ENCODE data around the gene FAM229A. TPM values are rescaled to one million over a fixed set of nuclear protein-coding genes. Genes with fewer than 3 reads are reported as not detected.
A peak's percentile ranks its signal among the peaks of the same experiment; 100 is the strongest.

Gene FAM229A
- total RNA-seq, 1 experiment from 2014 or later, result 13.4 TPM

GRCh38 chr1:32352831-32353383, 9.4 kb downstream of the FAM229A start:
- ChIA-PET CTCF (interaction anchor here (0.7 to 1.4 kb wide), 2 partner anchors 137 to 664 kb away, joined by 4 to 8 read pairs; no protein-coding TSS in a partner anchor), POLR2A (interaction anchor here (1.1 to 1.8 kb wide), 4 partner anchors 8 to 299 kb away, joined by 3 to 6 read pairs (median 4); partner anchors contain the start of gene TXLNA)
- Mint-ChIP-seq H3K4me3 (ENCODE audit: unreplicated experiment) (peak overlapping the region; percentile 82), H3K27ac (ENCODE audit: low read depth, unreplicated experiment) (peak overlapping the region; percentile 94), H3K36me3 (ENCODE audit: insufficient read depth, unreplicated experiment) (peaks cover 20% of the 10 kb centered on the region), H3K27me3 (ENCODE audit: insufficient read depth, unreplicated experiment) (no peaks in the 10 kb centered on the region), H3K4me1 (ENCODE audit: insufficient read depth, unreplicated experiment) (peaks cover 11% of the 10 kb centered on the region), H3K9me3 (ENCODE audit: unreplicated experiment) (no peaks in the 10 kb centered on the region)
- intact Hi-C loops (cut with micrococcal nuclease), result no loop called here
- no TSS peak for BruUV-seq (replicated peaks)
- DNase-seq (ENCODE audit: unreplicated experiment), result no peak
- no peak for TF ChIP-seq CTCF (IDR thresholded peaks at IDR 0.05; ENCODE audit: unreplicated experiment)

DNA sequence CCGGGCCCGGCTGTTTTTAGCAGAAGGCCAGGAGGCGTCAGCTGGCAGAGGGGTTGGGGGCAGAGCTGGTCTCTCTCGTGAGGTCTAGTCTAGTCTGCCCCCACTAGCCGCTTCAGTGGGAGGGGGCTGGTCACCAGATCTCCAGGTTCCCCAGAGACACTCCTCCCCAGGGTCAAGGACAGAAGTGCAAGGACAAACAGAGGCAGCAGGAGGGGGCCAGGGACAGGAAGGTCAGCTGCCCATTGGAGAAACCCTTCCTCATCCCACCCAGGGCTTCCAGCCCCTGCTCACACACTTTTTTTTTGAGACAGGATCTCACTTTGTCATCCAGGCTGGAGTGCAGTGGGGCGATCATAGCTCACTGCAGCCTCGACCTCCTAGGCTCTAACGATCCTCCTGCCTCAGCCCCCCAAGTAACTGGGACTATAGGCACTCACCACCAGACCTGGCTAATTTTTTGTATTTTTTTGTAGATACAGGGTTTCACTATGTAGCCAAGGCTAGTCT, 10.0 kb downstream of the FAM229A start:
- BruUV-seq (replicated peaks), result TSS peak; percentile 39
- intact Hi-C loops (cut with micrococcal nuclease), result no loop called here
- no peak for DNase-seq (ENCODE audit: unreplicated experiment)
- Mint-ChIP-seq H3K9me3 (ENCODE audit: unreplicated experiment) (no peaks in the 10 kb centered on the region), H3K36me3 (ENCODE audit: insufficient read depth, unreplicated experiment) (peaks cover 20% of the 10 kb centered on the region), H3K4me3 (ENCODE audit: unreplicated experiment) (peak overlapping the region; percentile 82), H3K27ac (ENCODE audit: low read depth, unreplicated experiment) (peak overlapping the region; percentile 94), H3K27me3 (ENCODE audit: insufficient read depth, unreplicated experiment) (no peaks in the 10 kb centered on the region), H3K4me1 (ENCODE audit: insufficient read depth, unreplicated experiment) (peaks cover 11% of the 10 kb centered on the region)
- ChIA-PET POLR2A (interaction anchor here (0.7 to 1.8 kb wide), 6 partner anchors 8 to 300 kb away, joined by 3 to 6 read pairs (median 3); partner anchors contain the start of genes IQCC and TXLNA), CTCF (interaction anchor here (0.7 to 1.4 kb wide), 4 partner anchors 22 to 664 kb away, joined by 3 to 8 read pairs (median 4); no protein-coding TSS in a partner anchor)
- TF ChIP-seq CTCF (IDR thresholded peaks at IDR 0.05; ENCODE audit: unreplicated experiment), result no peak

DNA sequence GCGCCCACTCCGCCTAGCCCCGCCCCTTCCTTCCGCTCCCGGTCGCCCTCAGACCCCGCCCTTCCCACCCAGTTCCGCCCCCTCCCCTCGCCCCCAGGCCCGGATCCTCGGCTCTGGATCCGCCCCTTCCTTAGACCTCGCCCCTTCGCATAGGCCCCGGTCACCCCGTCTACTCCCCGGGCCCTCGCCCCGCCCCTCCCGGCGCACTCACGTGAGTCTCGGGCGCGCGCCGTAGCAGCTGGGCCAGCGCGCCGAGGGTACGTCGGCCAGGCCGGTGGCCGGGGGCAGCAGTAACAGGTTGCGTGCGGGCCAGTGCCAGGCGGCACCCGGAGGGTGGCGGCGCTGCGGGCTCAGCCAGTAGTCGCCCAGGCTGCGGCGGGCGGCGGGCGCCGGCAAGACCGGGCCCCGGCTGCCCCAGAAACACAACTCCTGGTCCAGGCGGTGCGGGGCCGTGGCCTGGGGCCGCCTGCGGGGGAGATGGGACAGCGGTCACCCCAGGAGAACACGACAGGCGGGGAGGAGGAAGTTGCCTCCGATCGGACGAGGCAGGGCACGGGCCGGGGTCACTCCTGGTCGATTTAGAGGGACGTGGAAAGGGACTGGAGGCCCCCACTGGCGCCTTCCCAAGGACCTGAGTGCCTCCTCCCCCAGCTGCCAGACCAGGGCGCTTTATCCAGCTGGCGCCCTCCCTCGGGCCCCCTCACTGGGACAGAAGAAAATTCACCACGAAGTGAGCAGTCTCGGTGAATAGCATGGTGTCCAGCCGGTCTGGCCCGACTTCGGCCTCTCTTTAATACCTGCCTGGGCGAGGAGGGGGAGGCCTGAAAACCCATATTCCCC, 10.7 kb downstream of the FAM229A start:
- no peak for TF ChIP-seq CTCF (IDR thresholded peaks at IDR 0.05; ENCODE audit: unreplicated experiment)
- H3K4me1 Mint-ChIP-seq (ENCODE audit: insufficient read depth, unreplicated experiment), result peaks cover 11% of the 10 kb centered on the region
- H3K27me3 Mint-ChIP-seq (ENCODE audit: insufficient read depth, unreplicated experiment), result no peaks in the 10 kb centered on the region
- peaks cover 17% of the 10 kb centered on the region for H3K36me3 Mint-ChIP-seq (ENCODE audit: insufficient read depth, unreplicated experiment)
- H3K9me3 Mint-ChIP-seq (ENCODE audit: unreplicated experiment), result no peaks in the 10 kb centered on the region
- ChIA-PET CTCF (interaction anchor here (0.6 to 1.4 kb wide), 4 partner anchors 8 to 136 kb away, joined by 3 to 8 read pairs (median 3); no protein-coding TSS in a partner anchor), POLR2A (interaction anchor here (0.6 to 1.4 kb wide), 7 partner anchors 8 to 300 kb away, joined by 3 to 5 read pairs (median 3); partner anchors contain the start of gene IQCC)
- peak overlapping the region; percentile 82 for H3K4me3 Mint-ChIP-seq (ENCODE audit: unreplicated experiment)
- no TSS peak for BruUV-seq (replicated peaks)
- DNase-seq (ENCODE audit: unreplicated experiment), result peak; percentile 95
- peak overlapping the region; percentile 94 for H3K27ac Mint-ChIP-seq (ENCODE audit: low read depth, unreplicated experiment)
- intact Hi-C loops (cut with micrococcal nuclease), result loop anchor here (2.0 kb wide), 1 partner anchor 129 kb away; the partner anchor contains the start of genes EIF3I and TMEM234

Measured in MCF 10A (cell line).